Hepatocyte (in vitro differentiated cells): ENCODE results near the gene GTF2F2. TPM values are rescaled to one million over a fixed set of nuclear protein-coding genes. Genes with fewer than 3 reads are reported as not detected.

Experiments
- DNase-seq: peaks from one replicate; pipeline ENCODE4 v3.0.0-alpha.2; 2016; ENCODE audit warnings: low spot score
- H2AFZ ChIP-seq: fragments of 200-600 bp; sonication (generic); 2 replicates; pipeline ENCODE4 v1.6.0; 2016; ENCODE audit warnings: antibody characterized with exemption, mild to moderate bottlenecking
- H3K27ac ChIP-seq: fragments of 200-600 bp; sonication (generic); 2 replicates; pipeline ENCODE4 v1.5.1; 2016; ENCODE audit warnings: mild to moderate bottlenecking
- H3K27me3 ChIP-seq: fragments of 200-600 bp; sonication (generic); 2 replicates; pipeline ENCODE4 v1.6.1; 2016
- H3K36me3 ChIP-seq: fragments of 200-600 bp; sonication (generic); replicated peaks from 2 replicates; pipeline ENCODE4 v1.5.1; 2016; ENCODE audit warnings: low read depth; ENCODE audit not compliant: insufficient read depth
- H3K4me1 ChIP-seq: fragments of 200-600 bp; sonication (generic); 2 replicates; pipeline ENCODE4 v1.5.1; 2016; ENCODE audit warnings: mild to moderate bottlenecking, moderate library complexity; ENCODE audit not compliant: insufficient read depth
- H3K4me2 ChIP-seq: fragments of 200-600 bp; sonication (generic); 2 replicates; pipeline ENCODE4 v1.6.0; 2016
- H3K4me3 ChIP-seq: fragments of 200-600 bp; sonication (generic); 2 replicates; pipeline ENCODE4 v1.5.1; 2016; ENCODE audit warnings: mild to moderate bottlenecking
- H3K79me2 ChIP-seq: fragments of 200-600 bp; sonication (generic); 2 replicates; pipeline ENCODE4 v1.6.0; 2017; ENCODE audit warnings: mild to moderate bottlenecking
- H3K9me2 ChIP-seq: fragments of 200-600 bp; sonication (generic); replicated peaks from 2 replicates; pipeline ENCODE4 v1.6.0; 2017; ENCODE audit warnings: mild to moderate bottlenecking; ENCODE audit not compliant: insufficient read depth
- H3K9me3 ChIP-seq: fragments of 200-600 bp; sonication (generic); 2 replicates; pipeline ENCODE4 v1.5.1; 2016; ENCODE audit warnings: low read depth, mild to moderate bottlenecking
- H4K20me1 ChIP-seq: fragments of 200-600 bp; sonication (generic); 2 replicates; pipeline ENCODE4 v1.6.0; 2016; ENCODE audit warnings: mild to moderate bottlenecking; ENCODE audit not compliant: insufficient read depth, poor library complexity, severe bottlenecking
- CTCF ChIP-seq: fragments of 200-600 bp; sonication (generic); IDR thresholded peaks from 2 replicates; pipeline ENCODE4 v1.5.1; 2016; ENCODE audit warnings: antibody characterized with exemption, mild to moderate bottlenecking; ENCODE audit not compliant: poor library complexity
- EZH2 ChIP-seq: fragments of 200-600 bp; sonication (generic); IDR thresholded peaks from 2 replicates; pipeline ENCODE4 v1.6.1; 2016; ENCODE audit warnings: antibody characterized with exemption, mild to moderate bottlenecking, borderline replicate concordance
- EZH2phosphoT487 ChIP-seq: fragments of 200-600 bp; sonication (generic); IDR thresholded peaks from one replicate; pipeline ENCODE4 v1.6.1; 2018; ENCODE audit warnings: antibody characterized with exemption, mild to moderate bottlenecking, low read depth, moderate library complexity; ENCODE audit not compliant: unreplicated experiment, severe bottlenecking
- WGBS: methylation state at CpG from one replicate; pipeline ENCODE4 v1.1.6; 2016; ENCODE audit warnings: low lambda C conversion rate; ENCODE audit errors: missing lambda C conversion rate; 5-methylcytosine and 5-hydroxymethylcytosine counted together
- polyA plus RNA-seq: library from polyadenylated mRNA; unstranded; fragments of >200 nt; fragmentation: Nextera tagmentation; extraction: Ambion mirVana; gene quantifications from 2 replicates; pipeline ENCODE4 v1.2.1, GENCODE V29; 2016
- total RNA-seq: library from RNA; depleted of rRNA; stranded (reverse); fragments of >200 nt; gene quantifications from 2 replicates; pipeline ENCODE4 v1.2.3, GENCODE V29; 2014

GTF2F2 gene
- total and polyA plus RNA-seq, 2 experiments from 2014 or later: 25.7 to 26.7 TPM

DNA sequence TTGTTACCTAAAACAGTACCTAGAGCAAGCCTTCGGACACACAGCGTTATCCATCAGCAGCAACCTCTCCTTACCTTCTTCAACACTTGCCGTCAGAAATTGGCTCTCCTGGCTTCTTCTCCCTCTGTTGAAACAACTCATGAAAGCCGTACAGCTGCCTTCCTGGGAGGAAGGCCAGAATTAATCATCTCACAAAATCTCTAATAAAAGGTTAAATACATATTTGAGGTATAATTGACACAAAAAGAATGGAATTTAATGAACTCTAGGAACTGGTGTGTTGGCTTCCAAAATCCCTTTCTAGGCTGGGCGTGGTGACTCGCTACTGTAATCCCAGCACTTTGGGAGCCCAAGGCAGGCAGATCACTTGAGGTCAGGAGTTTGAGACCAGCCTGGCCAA is 37.3 kb upstream of the GTF2F2 start:
- Histone ChIP-seq H3K36me3 (no peaks in the 10 kb centered on the region), H3K79me2 (no peaks in the 10 kb centered on the region), H3K9me2 (no peaks in the 10 kb centered on the region), H3K4me1 (no peaks in the 10 kb centered on the region), H3K9me3 (no peaks in the 10 kb centered on the region), H3K4me3 (no peak overlapping the region), H3K27me3 (no peaks in the 10 kb centered on the region), H4K20me1 (no peaks in the 10 kb centered on the region), H2AFZ (no peak overlapping the region), H3K4me2 (no peak overlapping the region), H3K27ac (no peak overlapping the region)
- TF ChIP-seq EZH2 (no peak), EZH2phosphoT487 (no peak), CTCF (no peak)
- 94% methylated on average over 6 of the region's 6 CpGs for WGBS
- DNase-seq: no peak

DNA sequence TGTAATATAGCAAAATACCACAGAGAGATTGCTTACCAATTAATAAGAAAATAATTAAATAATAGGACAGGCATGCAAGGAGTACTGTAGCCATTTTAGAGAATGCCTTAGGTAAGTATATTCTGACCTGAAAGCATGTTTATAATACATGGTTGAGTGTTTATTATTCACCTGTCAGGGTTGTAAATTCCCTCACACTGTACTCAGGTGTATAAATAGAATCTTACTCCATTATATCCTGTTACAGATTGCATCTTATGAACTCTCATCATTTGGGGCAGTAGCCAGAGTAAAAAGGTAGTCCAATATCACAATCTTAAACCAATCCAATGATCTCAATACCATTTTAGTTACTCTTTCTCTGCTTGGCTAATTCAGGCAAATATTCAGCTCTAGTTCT is 35.8 kb upstream of the GTF2F2 start:
- Histone ChIP-seq H3K4me2 (no peak overlapping the region), H3K36me3 (no peaks in the 10 kb centered on the region), H3K79me2 (no peaks in the 10 kb centered on the region), H4K20me1 (no peaks in the 10 kb centered on the region), H3K4me1 (no peaks in the 10 kb centered on the region), H3K4me3 (no peak overlapping the region), H3K9me2 (no peaks in the 10 kb centered on the region), H3K9me3 (no peaks in the 10 kb centered on the region), H3K27ac (no peak overlapping the region), H3K27me3 (no peaks in the 10 kb centered on the region), H2AFZ (no peak overlapping the region)
- TF ChIP-seq CTCF (no peak), EZH2phosphoT487 (no peak), EZH2 (no peak)
- DNase-seq: no peak

GRCh38 chr13:45086484-45086883 is 33.8 kb upstream of the GTF2F2 start:
- H3K4me2 ChIP-seq: no peak overlapping the region
- no peak overlapping the region for H2AFZ ChIP-seq
- H3K36me3 ChIP-seq: no peaks in the 10 kb centered on the region
- no peaks in the 10 kb centered on the region for H3K4me1 ChIP-seq
- no peaks in the 10 kb centered on the region for H3K27me3 ChIP-seq
- H3K9me3 ChIP-seq: no peaks in the 10 kb centered on the region
- no peak for DNase-seq
- H3K79me2 ChIP-seq: no peaks in the 10 kb centered on the region
- TF ChIP-seq CTCF: no peak
- TF ChIP-seq EZH2phosphoT487: no peak
- TF ChIP-seq EZH2: no peak
- no peaks in the 10 kb centered on the region for H3K9me2 ChIP-seq
- no peak overlapping the region for H3K4me3 ChIP-seq
- 93% methylated on average over 3 of the region's 3 CpGs for WGBS
- no peaks in the 10 kb centered on the region for H4K20me1 ChIP-seq
- no peak overlapping the region for H3K27ac ChIP-seq

- H3K36me3 ChIP-seq: no peaks in the 10 kb centered on the region
- 72% methylated on average over 2 of the region's 2 CpGs for WGBS
- no peaks in the 10 kb centered on the region for H3K4me1 ChIP-seq
- H3K4me3 ChIP-seq: no peak overlapping the region
- H3K9me2 ChIP-seq: no peaks in the 10 kb centered on the region
- no peak overlapping the region for H3K4me2 ChIP-seq
- no peak overlapping the region for H3K27ac ChIP-seq
- no peaks in the 10 kb centered on the region for H4K20me1 ChIP-seq
- no peaks in the 10 kb centered on the region for H3K9me3 ChIP-seq
- DNase-seq: no peak
- H3K79me2 ChIP-seq: no peaks in the 10 kb centered on the region
- no peak for TF ChIP-seq EZH2phosphoT487
- no peak for TF ChIP-seq EZH2
- no peaks in the 10 kb centered on the region for H3K27me3 ChIP-seq
- no peak overlapping the region for H2AFZ ChIP-seq
These were observed 27.6 kb upstream of the GTF2F2 start for GRCh38 chr13:45092663-45093062.
